HG02840 (cell line): Measurements from ENCODE around the gene LRRFIP1.

ENCODE experiments used
- ATAC-seq: cut with Tn5 transposase; IDR thresholded peaks from one replicate; pipeline ENCODE4 v1.9.1; 2021; ENCODE audit warnings: mild to moderate bottlenecking, moderate library complexity, moderate number of reproducible peaks; ENCODE audit not compliant: unreplicated experiment, low FRiP score

Gene LRRFIP1

DNA sequence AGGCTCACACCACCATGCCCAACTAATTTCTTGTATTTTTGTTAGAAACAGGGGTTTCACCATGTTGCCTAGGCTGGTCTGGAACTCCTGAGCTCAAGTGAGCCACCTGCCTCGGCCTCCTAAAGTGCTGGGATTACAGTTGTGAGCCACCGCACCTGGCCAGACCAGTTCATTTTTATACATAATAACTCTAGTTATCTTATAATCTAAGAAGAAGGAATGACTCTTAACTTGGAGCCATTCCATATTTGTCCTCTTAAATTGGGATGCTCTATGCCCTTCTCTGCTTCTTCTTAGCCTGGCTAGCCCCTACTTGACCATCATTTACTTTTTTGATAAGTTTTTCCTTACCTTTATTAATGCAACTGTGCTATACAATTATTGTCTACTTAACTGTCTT is 174.1 kb downstream of the LRRFIP1 start:
- no peak for ATAC-seq

DNA sequence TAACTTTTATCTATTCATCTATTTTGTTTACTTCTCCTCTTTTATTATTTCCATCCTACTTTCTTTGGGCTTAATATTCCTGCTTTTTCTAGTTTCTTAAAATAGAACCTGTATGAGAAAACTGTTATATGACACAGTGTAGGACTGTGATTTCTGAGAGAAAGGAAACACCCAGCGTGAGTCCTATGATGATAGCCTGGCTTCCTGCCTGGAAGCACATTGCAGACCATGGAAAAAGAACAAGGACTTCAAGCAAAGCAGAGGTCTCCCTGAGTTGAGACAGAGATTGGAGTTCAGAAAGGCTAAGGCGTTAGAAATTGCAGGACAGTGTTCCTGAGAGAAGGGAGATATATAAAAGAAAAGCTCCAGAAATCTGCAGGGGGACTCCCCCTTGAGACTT is 178.9 kb downstream of the LRRFIP1 start:
- ATAC-seq = no peak

DNA sequence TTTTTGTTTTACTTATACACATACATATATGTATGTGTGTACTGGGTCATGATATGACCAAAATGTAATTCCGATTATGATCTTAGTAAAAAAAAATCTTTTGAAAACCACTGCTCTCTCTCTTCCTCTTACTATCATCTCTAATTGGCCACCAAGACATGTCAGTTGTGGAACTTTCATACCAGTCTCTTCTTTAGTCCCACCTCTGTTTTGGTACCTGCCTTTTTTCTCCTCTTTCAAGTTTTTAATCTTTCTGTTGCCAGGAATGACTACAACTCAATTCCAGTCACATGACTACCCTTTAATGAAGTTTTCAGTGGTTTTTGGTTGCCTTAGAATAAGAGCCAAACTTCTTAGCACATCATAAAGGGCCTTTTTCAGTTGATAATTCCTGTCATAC is 188.2 kb downstream of the LRRFIP1 start:
- ATAC-seq = no peak

DNA sequence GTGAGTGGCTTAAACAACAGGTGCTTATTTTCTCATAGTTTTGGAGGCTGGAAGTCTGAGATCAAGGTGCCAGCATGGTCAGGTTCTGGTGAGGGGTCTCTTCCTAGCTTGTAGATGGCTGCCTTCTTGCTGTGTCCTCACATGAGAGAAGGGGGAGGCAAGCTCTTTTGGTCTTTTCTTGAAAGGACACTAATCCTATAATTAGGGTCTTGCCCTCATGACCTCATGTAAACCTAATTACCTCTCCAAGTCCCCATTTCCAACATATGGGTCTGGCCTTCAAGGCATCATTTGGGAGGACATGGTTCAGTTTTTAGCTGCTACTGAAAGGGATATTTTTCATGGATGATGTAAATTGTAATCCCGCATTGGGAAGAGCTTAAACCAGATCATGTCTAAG is 189.1 kb downstream of the LRRFIP1 start:
- ATAC-seq = no peak

DNA sequence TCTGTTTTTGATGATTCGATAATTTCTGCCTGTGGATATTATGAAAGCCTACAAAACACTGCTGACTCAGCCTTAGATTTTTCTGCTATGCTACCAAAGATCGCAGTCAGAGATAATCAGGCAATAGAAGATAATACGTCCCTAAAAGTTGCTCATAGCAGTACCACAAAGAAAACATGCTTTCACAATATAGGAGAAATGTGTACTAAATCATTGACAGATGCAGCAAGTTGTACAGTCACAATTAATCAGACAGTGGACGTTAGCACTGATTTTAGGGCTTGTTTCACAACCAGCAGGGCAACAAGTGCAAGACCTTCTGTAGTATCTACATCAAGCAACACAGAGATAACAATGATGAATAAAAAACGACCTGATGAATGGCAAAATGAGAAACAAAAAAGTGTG is 190.7 kb downstream of the LRRFIP1 start:
- no peak for ATAC-seq

DNA sequence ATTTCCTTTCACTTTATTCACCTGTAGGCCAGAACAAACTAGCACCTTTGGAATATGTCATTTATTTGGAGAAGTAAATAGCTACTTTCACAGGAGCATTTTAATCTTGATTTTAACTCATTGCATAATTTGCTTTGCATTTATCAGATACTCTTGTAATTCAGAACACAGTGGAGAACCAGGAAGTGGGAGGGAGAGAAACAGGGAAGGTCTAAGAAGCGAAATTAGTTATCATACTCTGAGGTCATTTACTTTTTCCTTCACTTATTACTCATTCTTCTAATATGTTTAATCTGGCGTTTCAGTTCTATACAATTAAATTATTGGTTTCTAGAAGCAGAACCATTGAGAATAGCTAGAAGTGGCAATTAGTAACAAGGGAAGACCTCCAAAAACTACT is 191.8 kb downstream of the LRRFIP1 start:
- no peak for ATAC-seq

DNA sequence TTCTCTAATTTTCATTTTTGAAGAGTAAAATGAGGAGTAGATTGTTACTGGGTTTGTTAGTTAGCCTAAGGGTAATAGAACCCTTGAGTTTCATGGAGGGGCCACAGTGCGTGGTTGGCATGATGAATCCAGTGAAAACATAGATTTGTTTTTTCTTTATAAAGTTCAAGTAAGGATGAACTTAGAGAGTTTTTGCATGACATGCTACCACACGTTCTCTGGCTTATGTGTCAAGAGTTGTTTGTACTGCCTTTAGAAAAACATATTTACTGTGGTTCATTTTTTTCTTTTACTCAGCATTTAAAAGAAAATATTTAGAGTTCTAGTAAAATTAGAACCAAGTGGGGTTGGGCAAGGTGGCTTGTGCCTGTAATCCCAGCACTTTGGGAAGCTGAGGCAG is 193.0 kb downstream of the LRRFIP1 start:
- no peak for ATAC-seq

DNA sequence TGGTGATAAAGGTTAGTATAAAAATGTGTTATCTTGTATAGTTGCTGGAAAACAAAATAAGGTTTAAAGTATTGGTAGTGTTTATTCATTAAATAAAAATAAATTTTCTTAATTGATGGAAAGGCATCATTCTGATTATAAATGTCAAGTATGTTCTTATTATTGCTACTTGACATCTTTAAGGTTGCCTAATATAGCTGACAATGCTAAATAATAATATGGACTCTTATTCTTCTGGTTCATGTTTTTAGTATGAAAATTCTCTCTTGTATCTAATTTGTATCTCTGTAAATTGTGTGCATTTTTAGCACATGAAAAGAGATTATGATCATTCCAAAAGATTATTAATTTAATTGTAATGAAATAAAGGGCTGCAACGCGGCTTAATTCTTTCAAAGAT is 196.2 kb downstream of the LRRFIP1 start:
- no peak for ATAC-seq

DNA sequence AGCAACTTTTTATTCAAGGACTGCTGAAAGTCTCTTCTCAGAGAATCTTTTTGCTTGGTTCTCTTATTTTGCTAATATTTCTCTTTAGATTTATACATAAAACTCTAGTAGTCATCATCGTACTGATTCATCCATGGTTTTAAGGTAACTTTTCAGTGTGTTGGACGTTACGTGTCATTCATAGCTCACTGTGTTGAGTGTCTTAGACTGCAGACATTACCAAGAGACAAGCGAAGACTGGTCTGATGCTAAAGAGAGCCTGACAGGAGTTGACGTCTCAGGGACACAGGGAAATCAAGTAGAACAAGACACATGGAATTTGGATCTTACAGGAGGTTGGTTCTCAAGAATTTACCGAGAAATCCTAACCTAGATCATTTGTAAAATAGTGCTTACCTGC is 196.7 kb downstream of the LRRFIP1 start:
- ATAC-seq = no peak

DNA sequence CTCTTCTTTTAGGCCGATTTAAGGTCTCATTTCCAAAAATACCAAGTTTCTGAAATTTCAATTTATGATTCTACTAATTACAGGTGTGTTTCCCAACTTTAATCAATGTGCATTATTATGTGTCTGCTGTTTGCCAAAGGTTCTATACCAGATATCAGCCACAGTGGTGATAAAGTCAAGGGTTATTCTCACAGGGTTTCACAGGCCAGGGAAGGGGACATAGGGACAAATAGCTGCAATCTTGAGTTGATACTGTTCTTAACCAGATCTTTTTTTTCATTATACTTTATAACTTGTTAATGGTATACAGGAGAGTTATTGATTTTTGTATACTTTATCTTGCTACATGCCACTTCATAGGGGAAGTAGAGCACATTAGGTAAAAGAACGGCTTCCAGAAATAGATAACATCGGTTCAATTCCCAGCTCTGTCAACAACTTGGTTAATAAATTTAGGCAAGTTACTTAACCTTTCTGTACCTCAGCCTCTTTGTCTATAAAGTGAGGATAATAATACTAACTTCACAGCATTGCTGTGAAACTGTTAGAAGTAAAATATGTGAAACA is 200.1 kb downstream of the LRRFIP1 start:
- ATAC-seq = no peak
